ENCODE data around the gene TMEM123. TPM values are rescaled to one million over a fixed set of nuclear protein-coding genes. Genes with fewer than 3 reads are reported as not detected.
"Not testable (repeated sequence)": the region's sequence is repeated elsewhere in the genome, so short reads cannot be mapped to it uniquely, and the experiment has no call there.

The TMEM123 gene
- total RNA-seq, 4 donors from 2014 or later, result 282 to 506 (median 336) TPM

DNA sequence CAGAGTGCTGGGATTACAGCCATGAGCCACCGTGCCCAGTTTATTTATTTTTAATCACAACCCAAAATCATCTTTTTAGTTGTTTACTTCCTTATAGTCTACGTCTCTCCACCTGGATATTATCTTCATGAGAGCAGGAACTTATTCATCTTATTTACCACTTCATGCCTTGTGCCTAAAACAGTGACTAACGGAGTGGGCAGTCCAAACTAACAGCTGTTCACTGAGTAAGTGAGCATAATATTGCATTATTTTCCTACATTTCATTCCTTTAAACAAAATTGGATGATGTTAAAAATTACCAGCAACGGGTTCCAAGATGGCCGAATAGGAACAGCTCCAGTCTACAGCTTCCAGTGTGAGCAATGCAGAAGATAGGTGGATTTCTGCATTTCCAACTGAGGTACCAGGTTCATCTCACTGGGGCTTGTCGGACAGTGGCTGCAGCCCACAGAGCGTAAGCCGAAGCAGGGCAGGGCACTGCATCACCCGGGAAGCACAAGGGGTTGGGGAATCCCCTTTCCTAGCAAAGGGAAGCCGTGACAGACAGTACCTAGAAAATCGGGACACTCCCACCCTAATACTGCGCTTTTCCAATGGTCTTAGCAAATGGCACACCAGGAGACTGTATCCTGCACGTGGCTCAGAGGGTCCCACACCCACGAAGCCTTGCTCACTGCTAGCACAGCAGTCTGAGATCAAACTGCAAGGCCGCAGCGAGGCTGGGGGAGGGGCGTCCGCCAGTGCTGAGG is 14.1 kb downstream of the TMEM123 start:
- H3K4me3 ChIP-seq (replicated peaks in 1 of 3), result no peak overlapping the region
- no peaks in the 10 kb centered on the region for H3K9me3 ChIP-seq
- H3K36me3 ChIP-seq, result no peaks in the 10 kb centered on the region
- WGBS, 2 donors, result 76 to 85% methylated on average over 18 of the region's 18 CpGs
- peaks cover 21% of the 10 kb centered on the region in 2 donors for H3K4me1 ChIP-seq
- H3K27ac ChIP-seq, result no peak overlapping the region
- peak; percentile 20 to 31 for DNase-seq
- no peaks in the 10 kb centered on the region for H3K27me3 ChIP-seq
- intact Hi-C loops (cut with DNase I), result no loop called here
- TF ChIP-seq POLR2A (IDR thresholded peaks at IDR 0.05), result no peak
- TF ChIP-seq, protein P1, sequence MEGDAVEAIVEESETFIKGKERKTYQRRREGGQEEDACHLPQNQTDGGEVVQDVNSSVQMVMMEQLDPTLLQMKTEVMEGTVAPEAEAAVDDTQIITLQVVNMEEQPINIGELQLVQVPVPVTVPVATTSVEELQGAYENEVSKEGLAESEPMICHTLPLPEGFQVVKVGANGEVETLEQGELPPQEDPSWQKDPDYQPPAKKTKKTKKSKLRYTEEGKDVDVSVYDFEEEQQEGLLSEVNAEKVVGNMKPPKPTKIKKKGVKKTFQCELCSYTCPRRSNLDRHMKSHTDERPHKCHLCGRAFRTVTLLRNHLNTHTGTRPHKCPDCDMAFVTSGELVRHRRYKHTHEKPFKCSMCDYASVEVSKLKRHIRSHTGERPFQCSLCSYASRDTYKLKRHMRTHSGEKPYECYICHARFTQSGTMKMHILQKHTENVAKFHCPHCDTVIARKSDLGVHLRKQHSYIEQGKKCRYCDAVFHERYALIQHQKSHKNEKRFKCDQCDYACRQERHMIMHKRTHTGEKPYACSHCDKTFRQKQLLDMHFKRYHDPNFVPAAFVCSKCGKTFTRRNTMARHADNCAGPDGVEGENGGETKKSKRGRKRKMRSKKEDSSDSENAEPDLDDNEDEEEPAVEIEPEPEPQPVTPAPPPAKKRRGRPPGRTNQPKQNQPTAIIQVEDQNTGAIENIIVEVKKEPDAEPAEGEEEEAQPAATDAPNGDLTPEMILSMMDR (IDR thresholded peaks at IDR 0.05), result no peak

DNA sequence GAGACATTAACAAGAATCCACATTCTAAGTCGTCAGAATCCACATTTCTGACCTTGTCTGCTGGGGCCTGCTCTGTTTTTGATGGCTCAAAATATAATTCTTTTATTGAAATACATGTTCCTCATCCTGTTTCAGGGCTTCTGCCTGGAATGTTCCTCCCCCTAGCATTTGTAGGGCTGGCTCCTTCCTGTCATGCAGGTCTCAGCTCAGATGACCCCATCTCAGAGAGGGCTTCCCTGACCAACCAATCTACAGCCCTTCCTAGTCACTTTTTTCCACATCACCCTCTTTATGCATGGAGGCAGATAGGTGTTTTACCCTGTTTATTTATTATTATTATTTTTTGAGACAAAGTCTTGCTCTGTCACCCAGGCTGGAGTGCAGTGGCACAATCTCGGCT is 14.8 kb downstream of the TMEM123 start:
- WGBS, 2 donors, result 78% methylated on average over 2 of the region's 2 CpGs
- no peaks in the 10 kb centered on the region for H3K9me3 ChIP-seq
- peaks cover 21% of the 10 kb centered on the region in 2 donors for H3K4me1 ChIP-seq
- TF ChIP-seq POLR2A (IDR thresholded peaks at IDR 0.05), result no peak
- TF ChIP-seq, protein P1 (IDR thresholded peaks at IDR 0.05), result no peak
- intact Hi-C loops (cut with DNase I), result no loop called here
- no peaks in the 10 kb centered on the region for H3K27me3 ChIP-seq
- H3K4me3 ChIP-seq (replicated peaks in 1 of 3), result no peak overlapping the region
- no peak overlapping the region for H3K27ac ChIP-seq
- no peak for DNase-seq
- H3K36me3 ChIP-seq, result peaks cover 0 to 1% of the 10 kb centered on the region in 2 donors

DNA sequence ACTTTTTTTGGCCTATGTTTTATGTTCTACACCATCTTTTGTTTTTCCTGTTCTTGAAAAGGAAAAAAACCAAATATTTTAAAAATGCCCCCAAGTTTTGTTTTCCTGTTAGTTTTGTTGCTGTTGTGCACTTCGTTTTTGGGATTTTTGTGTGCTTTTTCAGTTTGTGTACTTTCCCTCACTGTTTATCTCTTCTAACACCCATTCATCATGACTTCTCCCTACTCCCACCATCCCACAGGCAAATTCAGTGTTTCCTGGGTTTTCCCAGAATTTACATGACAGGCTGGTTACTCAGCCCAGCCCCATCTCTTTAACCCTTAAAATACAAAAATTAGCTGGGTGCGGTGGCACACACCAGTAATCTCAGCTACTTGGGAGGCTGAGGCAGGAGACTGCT is 15.6 kb downstream of the TMEM123 start:
- H3K36me3 ChIP-seq, result peaks cover 0 to 3% of the 10 kb centered on the region in 2 donors
- DNase-seq, result no peak
- 91 to 93% methylated on average over 2 of the region's 2 CpGs for WGBS, 2 donors
- TF ChIP-seq POLR2A (IDR thresholded peaks at IDR 0.05), result no peak
- TF ChIP-seq, protein P1 (IDR thresholded peaks at IDR 0.05), result no peak
- intact Hi-C loops (cut with DNase I), result no loop called here
- H3K27ac ChIP-seq, result no peak overlapping the region
- no peak overlapping the region for H3K4me3 ChIP-seq (replicated peaks in 1 of 3)
- no peaks in the 10 kb centered on the region for H3K27me3 ChIP-seq
- H3K4me1 ChIP-seq, result peaks cover 21% of the 10 kb centered on the region in 2 donors
- H3K9me3 ChIP-seq, result no peaks in the 10 kb centered on the region

DNA sequence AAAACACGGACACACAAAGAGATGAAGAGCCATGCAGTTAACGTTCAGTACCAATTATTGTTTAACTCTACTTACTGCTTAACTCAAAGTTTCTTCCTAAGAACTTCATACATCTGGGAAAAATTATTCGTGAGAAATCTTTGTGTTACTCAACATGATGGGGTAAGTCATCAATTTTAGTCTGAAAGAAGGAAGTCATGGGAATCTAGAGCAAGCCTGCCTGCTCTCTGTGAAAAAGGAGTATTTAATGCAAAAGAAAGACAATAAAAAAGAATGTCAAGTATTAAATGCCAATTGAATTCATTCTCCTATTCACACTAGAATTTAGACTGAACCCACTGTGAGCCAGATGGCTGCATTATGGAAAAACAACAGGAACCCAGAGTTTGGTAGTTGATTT is 16.0 kb downstream of the TMEM123 start:
- H3K36me3 ChIP-seq, result peaks cover 0 to 3% of the 10 kb centered on the region in 2 donors
- intact Hi-C loops (cut with DNase I), result no loop called here
- no peaks in the 10 kb centered on the region for H3K9me3 ChIP-seq
- H3K4me3 ChIP-seq (replicated peaks in 1 of 3), result no peak overlapping the region
- peaks cover 21% of the 10 kb centered on the region in 2 donors for H3K4me1 ChIP-seq
- DNase-seq, result no peak
- no peaks in the 10 kb centered on the region for H3K27me3 ChIP-seq
- 80 to 86% methylated on average over 3 of the region's 3 CpGs for WGBS, 2 donors
- TF ChIP-seq, protein P1 (IDR thresholded peaks at IDR 0.05), result no peak
- TF ChIP-seq POLR2A (IDR thresholded peaks at IDR 0.05), result no peak
- H3K27ac ChIP-seq, result no peak overlapping the region

DNA sequence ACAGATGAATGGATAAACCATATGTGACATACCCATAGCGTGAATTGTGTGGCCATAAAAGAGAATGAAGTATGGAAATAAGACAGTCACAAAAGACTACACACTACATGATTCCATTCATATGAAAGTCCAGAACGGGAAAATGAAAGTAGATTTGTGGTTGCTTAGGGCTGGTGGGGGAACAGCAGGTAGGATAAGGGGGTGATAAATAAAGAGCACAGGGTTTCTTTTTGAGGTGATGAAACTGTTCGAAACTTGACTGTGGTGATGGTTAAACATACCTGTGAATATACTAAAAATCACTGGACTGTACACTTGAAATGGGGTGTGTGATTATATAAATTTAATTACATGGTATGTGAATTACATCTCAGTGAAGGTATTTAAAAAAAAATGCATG is 16.9 kb downstream of the TMEM123 start:
- Histone ChIP-seq H3K27ac (no peak overlapping the region), H3K4me3 (replicated peaks in 1 of 3) (no peak overlapping the region), H3K27me3 (no peaks in the 10 kb centered on the region), H3K9me3 (no peaks in the 10 kb centered on the region), H3K36me3 (peaks cover 0 to 3% of the 10 kb centered on the region in 2 donors), H3K4me1 (peaks cover 18 to 23% of the 10 kb centered on the region in 2 donors)
- WGBS, 2 donors, result 95 to 98% methylated on average over 3 of the region's 3 CpGs
- intact Hi-C loops (cut with DNase I), result no loop called here
- DNase-seq, result no peak
- TF ChIP-seq, protein P1 (IDR thresholded peaks at IDR 0.05), result no peak
- no peak for TF ChIP-seq POLR2A (IDR thresholded peaks at IDR 0.05)

DNA sequence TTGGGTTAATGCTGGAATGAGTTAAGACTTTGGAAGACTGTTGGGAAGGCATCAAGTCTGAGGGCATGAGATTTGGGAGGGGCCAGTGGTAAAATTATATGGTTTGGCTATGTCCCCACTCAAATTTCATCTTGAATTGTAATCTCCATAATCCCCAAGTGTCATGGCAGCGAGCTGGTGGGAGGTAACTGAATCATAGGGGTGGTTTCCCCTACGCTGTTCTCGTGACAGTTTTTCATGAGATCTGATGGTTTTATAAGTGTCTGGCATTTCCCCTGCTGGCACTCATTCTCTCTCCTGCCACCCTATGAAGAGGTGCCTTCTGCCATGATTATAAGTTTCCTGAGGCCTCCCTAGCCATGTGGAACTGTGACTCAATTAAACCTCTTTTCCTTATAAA is 19.0 kb downstream of the TMEM123 start:
- H3K27me3 ChIP-seq; intact Hi-C loops (cut with DNase I): not testable (repeated sequence)

DNA sequence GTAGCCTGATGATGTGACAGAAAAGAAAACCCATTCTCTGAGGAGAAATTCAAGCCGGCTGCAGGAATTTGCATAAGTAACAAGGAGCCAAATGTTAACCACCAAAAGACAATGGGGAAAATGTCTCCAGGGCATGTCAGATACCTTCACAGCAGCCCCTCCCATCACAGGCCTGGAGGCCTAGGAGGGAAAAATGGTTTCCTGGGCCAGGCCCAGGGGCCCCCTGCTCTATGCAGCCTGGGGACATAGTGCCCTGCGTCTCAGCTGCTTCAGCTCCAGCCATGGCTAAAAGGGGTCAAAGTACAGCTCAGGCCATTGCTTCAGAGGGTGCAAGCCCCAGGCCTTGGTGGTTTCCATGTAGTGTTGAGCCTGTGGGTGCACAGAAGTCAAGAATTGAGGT is 20.0 kb downstream of the TMEM123 start:
- intact Hi-C loops (cut with DNase I), result not testable (repeated sequence)

More for the DNA sequence above, 19.0 kb downstream of the TMEM123 start:
- DNase-seq; H3K4me3 ChIP-seq (replicated peaks in 1 of 3); H3K27ac ChIP-seq; H3K9me3 ChIP-seq; H3K36me3 ChIP-seq: not testable (repeated sequence)
- H3K4me1 ChIP-seq, result peaks cover 29 to 38% of the 10 kb centered on the region in 2 donors
- 96% methylated on average over 3 of the region's 3 CpGs for WGBS, 2 donors

More for the DNA sequence above, 20.0 kb downstream of the TMEM123 start:
- 96 to 99% methylated on average over 2 of the region's 2 CpGs for WGBS, 2 donors
- H3K27ac ChIP-seq; H3K36me3 ChIP-seq; DNase-seq; H3K27me3 ChIP-seq; H3K9me3 ChIP-seq; H3K4me3 ChIP-seq (replicated peaks in 1 of 3): not testable (repeated sequence)
- peaks cover 20 to 29% of the 10 kb centered on the region in 2 donors for H3K4me1 ChIP-seq
